ENCODE results near the gene HELT. TPM values are rescaled to one million over a fixed set of nuclear protein-coding genes. Genes with fewer than 3 reads are reported as not detected.
"Not testable (repeated sequence)": the region's sequence is repeated elsewhere in the genome, so short reads cannot be mapped to it uniquely, and the experiment has no call there.

HELT gene
- total and polyA plus RNA-seq, 4 donors, result not detected

DNA sequence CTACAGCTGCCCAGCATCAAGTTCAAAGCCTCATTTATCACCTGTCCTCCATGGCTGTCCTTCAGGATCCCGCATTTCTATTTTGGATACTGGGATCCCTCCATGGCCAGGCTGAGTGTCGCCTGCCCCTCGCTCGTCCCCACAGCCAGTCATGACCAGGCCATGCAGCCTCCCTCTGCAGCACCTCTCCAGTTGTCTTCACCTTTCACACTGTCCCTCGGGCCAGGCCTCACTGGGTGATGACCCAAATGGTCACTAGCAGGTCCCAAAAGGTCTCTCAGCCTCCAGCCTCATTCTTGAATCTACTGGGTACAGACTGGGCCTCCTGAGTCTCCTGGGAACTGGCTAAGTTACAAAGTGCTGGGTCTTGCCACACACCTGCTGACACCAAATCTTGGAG lies 48.7 kb upstream of the HELT start:
- no peak for TF ChIP-seq FOXA1 (IDR thresholded peaks at IDR 0.05)
- TF ChIP-seq, protein P1, sequence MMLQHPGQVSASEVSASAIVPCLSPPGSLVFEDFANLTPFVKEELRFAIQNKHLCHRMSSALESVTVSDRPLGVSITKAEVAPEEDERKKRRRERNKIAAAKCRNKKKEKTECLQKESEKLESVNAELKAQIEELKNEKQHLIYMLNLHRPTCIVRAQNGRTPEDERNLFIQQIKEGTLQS (IDR thresholded peaks at IDR 0.05), result no peak
- Histone ChIP-seq H3K9ac (ENCODE audit: low read depth in 1 of 2, low read length in 2 of 2) (no peak overlapping the region), H3K4me1 (ENCODE audit: control insufficient read depth in 4 of 4, insufficient read depth in 4 of 4, low read length in 3 of 4) (peaks cover 0 to 2% (median 0%) of the 10 kb centered on the region in 4 donors), H3K36me3 (ENCODE audit: control insufficient read depth in 4 of 4, insufficient read depth in 3 of 4, low read depth in 1 of 4, low read length in 3 of 4) (no peaks in the 10 kb centered on the region), H3K9me3 (ENCODE audit: control insufficient read depth in 4 of 4, low read length in 3 of 4) (no peaks in the 10 kb centered on the region), H3K4me3 (ENCODE audit: low read depth in 1 of 3, low read length in 3 of 3) (no peak overlapping the region), H3K27me3 (ENCODE audit: control insufficient read depth in 4 of 4, insufficient read depth in 4 of 4, low read length in 3 of 4) (no peaks in the 10 kb centered on the region), H3K27ac (ENCODE audit: low read depth in 1 of 2, low read length in 2 of 2) (no peak overlapping the region)
- DNase-seq (ENCODE audit: low spot score), result no peak
- 97% methylated on average over 5 of the region's 5 CpGs for WGBS

DNA sequence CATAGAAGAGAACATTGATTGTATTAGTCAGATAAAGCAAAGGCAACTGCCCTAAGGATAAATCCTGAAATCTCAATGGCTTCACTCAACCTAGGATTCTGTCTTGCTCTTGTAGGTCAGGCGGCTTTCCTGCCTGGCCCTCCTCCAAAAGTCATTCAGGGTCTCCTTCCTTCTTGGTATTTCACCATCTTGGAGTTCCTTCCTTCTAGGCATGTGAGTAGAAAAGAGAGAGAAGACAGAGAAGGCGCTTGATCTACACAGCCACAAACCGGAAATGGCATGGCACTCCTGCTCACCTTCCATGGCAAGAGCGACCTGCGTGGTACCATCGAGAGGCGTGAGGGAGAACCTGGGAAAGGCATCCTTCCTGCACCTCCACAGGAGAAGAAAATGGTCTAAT lies 45.3 kb upstream of the HELT start:
- H3K27ac ChIP-seq (ENCODE audit: low read depth in 1 of 2, low read length in 2 of 2), result no peak overlapping the region
- H3K27me3 ChIP-seq (ENCODE audit: control insufficient read depth in 4 of 4, insufficient read depth in 4 of 4, low read length in 3 of 4), result no peaks in the 10 kb centered on the region
- H3K9ac ChIP-seq (ENCODE audit: low read depth in 1 of 2, low read length in 2 of 2), result no peak overlapping the region
- no peaks in the 10 kb centered on the region for H3K9me3 ChIP-seq (ENCODE audit: control insufficient read depth in 4 of 4, low read length in 3 of 4)
- 89% methylated on average over 7 of the region's 7 CpGs for WGBS
- TF ChIP-seq RAD21 (IDR thresholded peaks at IDR 0.05), result no peak
- TF ChIP-seq, protein P1 (IDR thresholded peaks at IDR 0.05), result no peak
- TF ChIP-seq, protein P2, sequence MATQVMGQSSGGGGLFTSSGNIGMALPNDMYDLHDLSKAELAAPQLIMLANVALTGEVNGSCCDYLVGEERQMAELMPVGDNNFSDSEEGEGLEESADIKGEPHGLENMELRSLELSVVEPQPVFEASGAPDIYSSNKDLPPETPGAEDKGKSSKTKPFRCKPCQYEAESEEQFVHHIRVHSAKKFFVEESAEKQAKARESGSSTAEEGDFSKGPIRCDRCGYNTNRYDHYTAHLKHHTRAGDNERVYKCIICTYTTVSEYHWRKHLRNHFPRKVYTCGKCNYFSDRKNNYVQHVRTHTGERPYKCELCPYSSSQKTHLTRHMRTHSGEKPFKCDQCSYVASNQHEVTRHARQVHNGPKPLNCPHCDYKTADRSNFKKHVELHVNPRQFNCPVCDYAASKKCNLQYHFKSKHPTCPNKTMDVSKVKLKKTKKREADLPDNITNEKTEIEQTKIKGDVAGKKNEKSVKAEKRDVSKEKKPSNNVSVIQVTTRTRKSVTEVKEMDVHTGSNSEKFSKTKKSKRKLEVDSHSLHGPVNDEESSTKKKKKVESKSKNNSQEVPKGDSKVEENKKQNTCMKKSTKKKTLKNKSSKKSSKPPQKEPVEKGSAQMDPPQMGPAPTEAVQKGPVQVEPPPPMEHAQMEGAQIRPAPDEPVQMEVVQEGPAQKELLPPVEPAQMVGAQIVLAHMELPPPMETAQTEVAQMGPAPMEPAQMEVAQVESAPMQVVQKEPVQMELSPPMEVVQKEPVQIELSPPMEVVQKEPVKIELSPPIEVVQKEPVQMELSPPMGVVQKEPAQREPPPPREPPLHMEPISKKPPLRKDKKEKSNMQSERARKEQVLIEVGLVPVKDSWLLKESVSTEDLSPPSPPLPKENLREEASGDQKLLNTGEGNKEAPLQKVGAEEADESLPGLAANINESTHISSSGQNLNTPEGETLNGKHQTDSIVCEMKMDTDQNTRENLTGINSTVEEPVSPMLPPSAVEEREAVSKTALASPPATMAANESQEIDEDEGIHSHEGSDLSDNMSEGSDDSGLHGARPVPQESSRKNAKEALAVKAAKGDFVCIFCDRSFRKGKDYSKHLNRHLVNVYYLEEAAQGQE (IDR thresholded peaks at IDR 0.05), result no peak
- no peak for TF ChIP-seq FOXA1 (IDR thresholded peaks at IDR 0.05)
- H3K4me3 ChIP-seq (ENCODE audit: low read depth in 1 of 3, low read length in 3 of 3), result no peak overlapping the region
- H3K36me3 ChIP-seq (ENCODE audit: control insufficient read depth in 4 of 4, insufficient read depth in 3 of 4, low read depth in 1 of 4, low read length in 3 of 4), result no peaks in the 10 kb centered on the region
- no peak for DNase-seq (ENCODE audit: low spot score)
- peaks cover 0 to 2% (median 0%) of the 10 kb centered on the region in 4 donors for H3K4me1 ChIP-seq (ENCODE audit: control insufficient read depth in 4 of 4, insufficient read depth in 4 of 4, low read length in 3 of 4)

DNA sequence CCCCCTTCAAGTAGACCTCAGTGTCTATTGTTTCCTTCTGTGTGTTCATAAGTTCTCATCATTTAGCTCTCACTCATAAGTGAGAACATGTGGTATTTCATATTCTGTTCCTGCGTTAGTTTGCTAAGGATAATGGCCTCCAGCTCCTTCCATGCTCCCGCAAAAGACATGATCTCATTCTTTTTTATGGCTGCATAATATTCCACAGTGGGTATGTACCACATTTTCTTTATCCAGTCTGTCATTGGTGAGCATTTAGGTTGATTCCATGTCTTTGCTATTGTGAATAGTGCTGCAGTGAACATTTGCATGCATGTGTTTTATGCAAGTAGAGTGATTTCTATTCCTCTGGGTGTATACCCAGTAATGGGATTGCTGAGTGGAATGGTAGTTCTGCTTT lies 41.9 kb upstream of the HELT start:
- not testable (repeated sequence) for DNase-seq (ENCODE audit: low spot score); H3K27me3 ChIP-seq (ENCODE audit: control insufficient read depth in 4 of 4, insufficient read depth in 4 of 4, low read length in 3 of 4); H3K4me3 ChIP-seq (ENCODE audit: low read depth in 1 of 3, low read length in 3 of 3); H3K9ac ChIP-seq (ENCODE audit: low read depth in 1 of 2, low read length in 2 of 2); H3K4me1 ChIP-seq (ENCODE audit: control insufficient read depth in 4 of 4, insufficient read depth in 4 of 4, low read length in 3 of 4); H3K27ac ChIP-seq (ENCODE audit: low read depth in 1 of 2, low read length in 2 of 2); H3K9me3 ChIP-seq (ENCODE audit: control insufficient read depth in 4 of 4, low read length in 3 of 4); H3K36me3 ChIP-seq (ENCODE audit: control insufficient read depth in 4 of 4, insufficient read depth in 3 of 4, low read depth in 1 of 4, low read length in 3 of 4)
- WGBS, result 99% methylated on average over 2 of the region's 2 CpGs

DNA sequence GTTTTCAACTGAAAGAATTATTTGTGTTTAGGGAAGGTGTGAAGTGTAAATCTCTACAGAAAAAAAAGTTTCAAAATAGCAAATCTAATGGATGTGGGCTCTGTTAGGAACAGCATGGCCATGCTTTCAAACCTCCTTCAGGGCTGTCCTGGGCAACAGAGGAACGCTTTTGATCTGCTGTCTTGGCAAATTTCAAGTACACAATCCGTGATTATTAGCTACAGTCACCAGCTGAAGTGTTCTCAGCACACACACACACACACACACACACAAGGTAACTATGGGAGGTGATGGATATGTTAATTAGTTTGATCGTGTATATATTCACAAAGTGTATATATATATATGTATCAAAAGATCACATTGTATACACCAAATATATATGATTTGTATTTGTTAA lies 40.5 kb upstream of the HELT start:
- Histone ChIP-seq H3K9me3 (ENCODE audit: control insufficient read depth in 4 of 4, low read length in 3 of 4) (no peaks in the 10 kb centered on the region), H3K4me3 (ENCODE audit: low read depth in 1 of 3, low read length in 3 of 3) (no peak overlapping the region), H3K36me3 (ENCODE audit: control insufficient read depth in 4 of 4, insufficient read depth in 3 of 4, low read depth in 1 of 4, low read length in 3 of 4) (no peaks in the 10 kb centered on the region), H3K27me3 (ENCODE audit: control insufficient read depth in 4 of 4, insufficient read depth in 4 of 4, low read length in 3 of 4) (no peaks in the 10 kb centered on the region), H3K4me1 (ENCODE audit: control insufficient read depth in 4 of 4, insufficient read depth in 4 of 4, low read length in 3 of 4) (no peaks in the 10 kb centered on the region), H3K9ac (ENCODE audit: low read depth in 1 of 2, low read length in 2 of 2) (no peak overlapping the region), H3K27ac (ENCODE audit: low read depth in 1 of 2, low read length in 2 of 2) (no peak overlapping the region)
- WGBS, result 60% methylated on average over 3 of the region's 3 CpGs
- TF ChIP-seq RXRA (IDR thresholded peaks at IDR 0.05) (no peak), JUND (IDR thresholded peaks at IDR 0.05) (no peak), TAF1 (conservative IDR thresholded peaks at IDR 0.05) (no peak)
- no peak for DNase-seq (ENCODE audit: low spot score)
